HEK293T (cell line): ENCODE data around the gene MEI1.

Source experiments
- ARNT ChIP-seq: fragments of 450-650 bp; IDR thresholded peaks from 2 replicates; pipeline ENCODE4 v1.6.1; 2017; ENCODE audit warnings: mild to moderate bottlenecking
- BHLHE40 ChIP-seq: fragments of 450-650 bp; IDR thresholded peaks from 2 replicates; pipeline ENCODE4 v1.6.1; 2016; ENCODE audit warnings: mild to moderate bottlenecking, moderate library complexity, borderline replicate concordance
- CTBP1 ChIP-seq: fragments of 450-650 bp; IDR thresholded peaks from 2 replicates; pipeline ENCODE4 v1.6.1; 2016; ENCODE audit warnings: borderline replicate concordance
- ELF4 ChIP-seq: fragments of 450-650 bp; IDR thresholded peaks from 2 replicates; pipeline ENCODE4 v1.6.1; 2017; ENCODE audit warnings: antibody characterized with exemption
- FOXK2 ChIP-seq: fragments of 450-650 bp; IDR thresholded peaks from 2 replicates; pipeline ENCODE4 v1.6.1; 2016; ENCODE audit warnings: mild to moderate bottlenecking
- HDGF ChIP-seq: fragments of 450-650 bp; IDR thresholded peaks from 2 replicates; pipeline ENCODE4 v1.6.1; 2017; ENCODE audit warnings: antibody characterized with exemption, borderline replicate concordance
- L3MBTL2 ChIP-seq: fragments of 450-650 bp; conservative IDR thresholded peaks from 2 replicates; pipeline ENCODE4 v1.6.1; 2016; ENCODE audit warnings: mild to moderate bottlenecking
- NFRKB ChIP-seq: fragments of 450-650 bp; IDR thresholded peaks from 2 replicates; pipeline ENCODE4 v1.6.1; 2016; ENCODE audit warnings: mild to moderate bottlenecking, moderate library complexity
- SP1 ChIP-seq: fragments of 450-650 bp; IDR thresholded peaks from 2 replicates; pipeline ENCODE4 v1.6.1; 2017
- SUZ12 ChIP-seq: fragments of 450-650 bp; IDR thresholded peaks from 2 replicates; pipeline ENCODE4 v1.6.1; 2016; ENCODE audit warnings: mild to moderate bottlenecking
- TARDBP ChIP-seq: fragments of 450-650 bp; IDR thresholded peaks from 2 replicates; pipeline ENCODE4 v1.6.1; 2016
- ZNF384 ChIP-seq: fragments of 450-650 bp; IDR thresholded peaks from 2 replicates; pipeline ENCODE4 v1.6.1; 2016

- no peak for TF ChIP-seq SUZ12
- TF ChIP-seq ARNT = no peak
- no peak for TF ChIP-seq FOXK2
- TF ChIP-seq L3MBTL2 = no peak
- TF ChIP-seq NFRKB = no peak
- TF ChIP-seq BHLHE40 = no peak
- TF ChIP-seq CTBP1 = no peak
- no peak for TF ChIP-seq HDGF
- TF ChIP-seq ELF4 = no peak
- no peak for TF ChIP-seq SP1
- no peak for TF ChIP-seq TARDBP
- TF ChIP-seq ZNF384 = no peak
Observed at GRCh38 chr22:41742918-41743317, 43.6 kb downstream of the MEI1 start.
